Measurements from ENCODE around the gene OTOS. TPM values are rescaled to one million over a fixed set of nuclear protein-coding genes. Genes with fewer than 3 reads are reported as not detected.

Gene OTOS
- total RNA-seq, 2 donors from 2014 or later, result not detected

DNA sequence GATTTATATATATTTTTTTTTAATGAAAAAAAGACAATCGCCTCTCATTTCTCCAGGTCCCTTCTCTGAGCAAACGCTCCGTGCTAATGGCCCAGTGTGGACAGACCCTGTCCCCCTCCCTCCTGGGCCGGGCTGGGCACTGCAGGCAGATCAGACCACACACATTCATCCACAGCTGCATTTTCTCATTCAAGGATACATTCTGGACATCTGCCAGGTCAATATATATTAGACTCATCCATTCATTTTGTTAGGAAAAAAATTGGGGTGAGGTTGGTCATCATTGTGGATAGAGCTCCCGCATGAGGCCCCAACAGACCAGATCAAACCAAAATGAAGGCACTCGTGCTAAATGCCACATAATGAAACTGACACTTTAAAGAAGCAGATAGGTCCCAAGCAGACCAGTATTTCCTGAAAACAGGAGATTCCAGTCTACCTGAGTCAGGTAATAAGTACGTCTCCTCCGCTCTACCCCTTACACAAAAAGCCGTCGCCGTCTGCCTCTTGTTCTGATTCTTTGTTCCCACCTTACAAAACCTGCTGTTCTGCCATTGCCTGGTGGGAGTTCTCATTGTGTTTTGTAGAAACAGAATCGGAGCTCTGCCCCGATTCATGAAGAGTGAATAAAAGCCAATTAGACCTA is 15.4 kb upstream of the OTOS start:
- no peak overlapping the region for H3K27ac ChIP-seq
- intact Hi-C loops (cut with DNase I), result no loop called here
- H3K27me3 ChIP-seq, result no peaks in the 10 kb centered on the region
- no peak for ATAC-seq
- 74 to 75% methylated on average over 13 of the region's 13 CpGs for WGBS, 2 donors
- DNase-seq, result no peak
- no peaks in the 10 kb centered on the region for H3K9me3 ChIP-seq
- H3K4me3 ChIP-seq, result no peak overlapping the region
- no peaks in the 10 kb centered on the region for H3K4me1 ChIP-seq
- H3K36me3 ChIP-seq (replicated peaks in 1 of 2; ENCODE audit: insufficient read depth in 1 of 2, low read depth in 2 of 2), result no peaks in the 10 kb centered on the region
- TF ChIP-seq, protein P1, sequence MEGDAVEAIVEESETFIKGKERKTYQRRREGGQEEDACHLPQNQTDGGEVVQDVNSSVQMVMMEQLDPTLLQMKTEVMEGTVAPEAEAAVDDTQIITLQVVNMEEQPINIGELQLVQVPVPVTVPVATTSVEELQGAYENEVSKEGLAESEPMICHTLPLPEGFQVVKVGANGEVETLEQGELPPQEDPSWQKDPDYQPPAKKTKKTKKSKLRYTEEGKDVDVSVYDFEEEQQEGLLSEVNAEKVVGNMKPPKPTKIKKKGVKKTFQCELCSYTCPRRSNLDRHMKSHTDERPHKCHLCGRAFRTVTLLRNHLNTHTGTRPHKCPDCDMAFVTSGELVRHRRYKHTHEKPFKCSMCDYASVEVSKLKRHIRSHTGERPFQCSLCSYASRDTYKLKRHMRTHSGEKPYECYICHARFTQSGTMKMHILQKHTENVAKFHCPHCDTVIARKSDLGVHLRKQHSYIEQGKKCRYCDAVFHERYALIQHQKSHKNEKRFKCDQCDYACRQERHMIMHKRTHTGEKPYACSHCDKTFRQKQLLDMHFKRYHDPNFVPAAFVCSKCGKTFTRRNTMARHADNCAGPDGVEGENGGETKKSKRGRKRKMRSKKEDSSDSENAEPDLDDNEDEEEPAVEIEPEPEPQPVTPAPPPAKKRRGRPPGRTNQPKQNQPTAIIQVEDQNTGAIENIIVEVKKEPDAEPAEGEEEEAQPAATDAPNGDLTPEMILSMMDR (IDR thresholded peaks at IDR 0.05), result no peak
- no peak for TF ChIP-seq POLR2A (IDR thresholded peaks at IDR 0.05)

DNA sequence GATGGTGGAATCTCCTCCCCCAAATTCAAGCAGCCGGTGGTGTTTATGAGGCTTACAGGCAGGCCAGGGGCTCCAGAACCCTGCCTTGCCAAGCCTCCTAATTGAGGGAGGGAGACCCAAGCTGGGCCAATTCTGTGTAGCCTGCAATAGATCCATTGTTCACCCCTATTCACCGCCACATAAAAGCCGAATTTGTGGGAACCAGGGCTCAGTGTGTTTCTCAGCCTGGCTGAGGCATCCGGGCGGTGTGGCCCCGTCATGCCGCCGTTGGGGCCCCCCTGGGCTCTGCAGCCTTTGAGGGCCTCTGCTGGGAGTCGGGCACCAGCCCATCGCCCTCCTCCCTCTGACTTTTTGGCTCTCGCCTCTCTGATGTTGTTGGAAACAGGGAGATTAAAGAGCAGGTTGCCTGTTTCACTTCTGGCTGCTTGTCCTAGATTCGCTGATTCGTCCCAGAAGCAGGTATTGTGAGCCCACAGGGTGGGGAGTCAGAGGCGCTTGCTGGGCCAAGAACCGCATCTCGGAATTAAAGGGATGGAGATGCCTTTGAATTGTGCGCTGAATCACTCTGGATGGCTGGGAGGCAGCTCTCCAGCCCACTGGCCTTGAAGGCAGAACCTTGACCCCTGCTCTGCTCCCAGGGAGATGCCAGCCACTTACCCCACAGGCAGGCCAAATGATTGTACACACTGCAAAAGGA is 14.7 kb upstream of the OTOS start:
- ATAC-seq (no peak), DNase-seq (no peak)
- 72 to 76% methylated on average over 6 to 17 of the region's 17 CpGs for WGBS, 2 donors
- TF ChIP-seq, protein P1 (IDR thresholded peaks at IDR 0.05), result no peak
- TF ChIP-seq POLR2A (IDR thresholded peaks at IDR 0.05), result no peak
- H3K4me1 ChIP-seq, result no peaks in the 10 kb centered on the region
- no peaks in the 10 kb centered on the region for H3K27me3 ChIP-seq
- H3K4me3 ChIP-seq, result no peak overlapping the region
- H3K9me3 ChIP-seq, result no peaks in the 10 kb centered on the region
- no peaks in the 10 kb centered on the region for H3K36me3 ChIP-seq (replicated peaks in 1 of 2; ENCODE audit: insufficient read depth in 1 of 2, low read depth in 2 of 2)
- no peak overlapping the region for H3K27ac ChIP-seq
- intact Hi-C loops (cut with DNase I), result no loop called here

DNA sequence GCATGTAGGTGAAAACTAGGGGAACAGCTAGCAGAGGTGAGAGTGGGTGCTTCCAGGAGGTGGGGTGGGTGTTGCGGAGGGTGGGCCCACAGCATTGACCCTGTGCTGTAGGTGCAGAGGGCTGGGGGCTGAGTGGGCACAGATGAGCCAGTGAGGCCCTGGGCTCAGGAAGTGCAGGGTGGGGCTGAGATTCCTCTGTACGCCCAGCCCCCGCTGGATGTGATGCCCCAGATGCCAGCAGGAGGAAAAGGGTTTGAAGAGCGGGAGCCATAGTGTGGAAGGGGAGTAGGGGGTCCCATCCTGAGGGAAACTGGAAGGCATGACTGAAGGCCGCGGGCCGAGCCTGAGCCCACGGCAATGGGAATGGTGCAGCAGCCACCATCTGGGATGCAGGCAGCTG is 14.1 kb upstream of the OTOS start:
- Histone ChIP-seq H3K27me3 (no peaks in the 10 kb centered on the region), H3K36me3 (replicated peaks in 1 of 2; ENCODE audit: insufficient read depth in 1 of 2, low read depth in 2 of 2) (no peaks in the 10 kb centered on the region), H3K4me3 (no peak overlapping the region), H3K27ac (no peak overlapping the region), H3K9me3 (no peaks in the 10 kb centered on the region), H3K4me1 (no peaks in the 10 kb centered on the region)
- intact Hi-C loops (cut with DNase I), result no loop called here
- ATAC-seq (no peak), DNase-seq (no peak)
- TF ChIP-seq, protein P1 (IDR thresholded peaks at IDR 0.05), result no peak
- no peak for TF ChIP-seq POLR2A (IDR thresholded peaks at IDR 0.05)
- WGBS, 2 donors, result 88 to 89% methylated on average over 8 of the region's 8 CpGs

DNA sequence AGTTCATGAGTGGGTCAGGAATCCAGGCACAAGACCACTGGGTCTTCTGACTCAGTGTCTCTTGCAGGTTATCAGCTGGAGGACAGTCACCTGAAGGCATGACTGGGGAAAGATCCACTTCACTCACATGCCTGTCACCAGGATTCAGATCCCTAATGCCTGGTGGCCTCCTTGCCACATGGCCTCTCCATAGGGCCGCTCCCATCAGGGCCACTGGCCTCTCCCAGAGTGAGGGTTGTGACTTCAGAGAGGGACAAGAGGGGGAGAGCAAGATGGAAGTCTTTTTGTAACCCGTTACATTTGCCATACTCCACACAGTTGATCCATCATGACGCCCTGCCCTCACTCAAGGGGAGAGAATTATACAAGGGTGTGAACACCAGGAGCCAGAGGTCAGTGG is 13.0 kb upstream of the OTOS start:
- H3K27ac ChIP-seq, result no peak overlapping the region

More for the DNA sequence above, 13.0 kb upstream of the OTOS start:
- Histone ChIP-seq H3K4me1 (no peaks in the 10 kb centered on the region), H3K9me3 (no peaks in the 10 kb centered on the region), H3K4me3 (no peak overlapping the region), H3K27me3 (no peaks in the 10 kb centered on the region), H3K36me3 (replicated peaks in 1 of 2; ENCODE audit: insufficient read depth in 1 of 2, low read depth in 2 of 2) (no peaks in the 10 kb centered on the region)
- intact Hi-C loops (cut with DNase I), result no loop called here
- no peak for ATAC-seq
- no peak for DNase-seq
- TF ChIP-seq, protein P1 (IDR thresholded peaks at IDR 0.05), result no peak
- no peak for TF ChIP-seq POLR2A (IDR thresholded peaks at IDR 0.05)
- 43 to 66% methylated on average over 3 of the region's 3 CpGs for WGBS, 2 donors
